ENCODE measurements around the gene CHDH.

Gene CHDH

DNA sequence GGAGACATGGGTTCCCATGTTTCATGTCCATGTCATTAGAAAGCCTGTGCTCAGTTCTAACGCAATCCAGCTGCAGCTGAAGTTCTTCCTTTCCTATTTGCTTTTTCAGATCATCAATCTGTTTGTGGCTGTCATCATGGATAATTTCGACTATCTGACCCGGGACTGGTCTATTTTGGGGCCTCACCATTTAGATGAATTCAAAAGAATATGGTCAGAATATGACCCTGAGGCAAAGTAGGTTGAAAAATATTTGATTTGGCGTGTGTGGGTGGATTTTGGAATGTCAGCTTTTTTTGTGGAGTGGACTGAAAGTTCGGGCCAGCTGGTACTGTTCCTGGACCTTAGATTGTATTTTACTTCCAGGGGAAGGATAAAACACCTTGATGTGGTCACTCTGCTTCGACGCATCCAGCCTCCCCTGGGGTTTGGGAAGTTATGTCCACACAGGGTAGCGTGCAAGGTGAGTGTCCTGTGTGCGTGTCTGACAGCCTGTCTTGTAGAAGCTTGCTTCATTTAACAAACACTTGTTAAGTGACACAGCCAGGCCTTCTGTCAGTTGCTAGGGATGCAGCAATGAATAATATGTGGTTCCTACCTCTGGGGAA lies 69.6 kb downstream of the CHDH start:
- Histone ChIP-seq H3K36me3 (ENCODE audit: control insufficient read depth, insufficient read depth, low read length, severe bottlenecking) (no peaks in the 10 kb centered on the region), H3K27me3 (replicated peaks; ENCODE audit: control insufficient read depth, insufficient read depth, low read length) (no peaks in the 10 kb centered on the region), H3K4me3 (ENCODE audit: low read length) (peak overlapping the region; percentile 3), H3K9ac (ENCODE audit: low read length) (no peak overlapping the region), H3K4me1 (ENCODE audit: control insufficient read depth, insufficient read depth, low read length) (peaks cover 49% of the 10 kb centered on the region), H3K9me3 (ENCODE audit: control insufficient read depth, low read length) (no peaks in the 10 kb centered on the region)
- peak; percentile 64 for DNase-seq (ENCODE audit: low read depth)

DNA sequence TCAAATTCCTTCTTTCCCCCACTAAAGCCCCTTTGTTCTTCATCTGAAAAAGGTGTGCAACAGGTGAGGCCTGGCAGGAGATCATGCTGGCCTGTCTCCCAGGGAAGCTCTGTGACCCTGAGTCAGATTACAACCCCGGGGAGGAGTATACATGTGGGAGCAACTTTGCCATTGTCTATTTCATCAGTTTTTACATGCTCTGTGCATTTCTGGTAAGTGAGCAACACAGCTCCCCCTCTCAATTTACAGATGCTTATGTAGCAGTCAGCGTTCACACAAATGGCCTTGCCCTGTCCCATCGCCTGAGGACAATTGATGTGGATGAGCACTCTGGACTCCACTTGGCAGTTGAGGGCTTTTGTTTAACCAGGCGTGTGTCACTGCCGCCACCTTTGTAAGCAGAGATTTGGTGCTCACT lies 70.4 kb downstream of the CHDH start:
- H3K27me3 ChIP-seq (replicated peaks; ENCODE audit: control insufficient read depth, insufficient read depth, low read length) = no peaks in the 10 kb centered on the region
- no peak overlapping the region for H3K4me3 ChIP-seq (ENCODE audit: low read length)
- H3K36me3 ChIP-seq (ENCODE audit: control insufficient read depth, insufficient read depth, low read length, severe bottlenecking) = no peaks in the 10 kb centered on the region
- H3K4me1 ChIP-seq (ENCODE audit: control insufficient read depth, insufficient read depth, low read length) = peaks cover 48% of the 10 kb centered on the region
- no peaks in the 10 kb centered on the region for H3K9me3 ChIP-seq (ENCODE audit: control insufficient read depth, low read length)
- H3K9ac ChIP-seq (ENCODE audit: low read length) = no peak overlapping the region
- DNase-seq (ENCODE audit: low read depth) = peak; percentile 51

DNA sequence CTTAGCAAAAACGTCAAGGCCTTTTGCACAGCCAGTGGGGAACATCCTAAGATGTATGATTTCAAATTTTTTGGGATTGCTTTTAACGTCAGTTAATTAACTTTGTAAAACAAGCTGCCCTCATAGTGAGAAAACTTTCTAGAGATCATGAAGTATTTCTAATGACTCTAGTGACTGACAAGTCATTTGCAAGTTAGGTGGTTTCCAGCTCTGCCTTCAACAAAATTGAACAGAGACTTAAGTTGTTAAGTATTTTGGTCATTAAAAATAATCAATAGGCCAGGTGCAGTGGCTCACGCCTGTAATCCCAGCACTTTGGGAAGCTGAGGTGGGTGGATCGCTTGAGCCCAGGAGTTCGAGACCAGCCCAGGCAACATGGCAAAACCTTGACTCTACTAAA lies 71.2 kb downstream of the CHDH start:
- no peaks in the 10 kb centered on the region for H3K27me3 ChIP-seq (replicated peaks; ENCODE audit: control insufficient read depth, insufficient read depth, low read length)

DNA sequence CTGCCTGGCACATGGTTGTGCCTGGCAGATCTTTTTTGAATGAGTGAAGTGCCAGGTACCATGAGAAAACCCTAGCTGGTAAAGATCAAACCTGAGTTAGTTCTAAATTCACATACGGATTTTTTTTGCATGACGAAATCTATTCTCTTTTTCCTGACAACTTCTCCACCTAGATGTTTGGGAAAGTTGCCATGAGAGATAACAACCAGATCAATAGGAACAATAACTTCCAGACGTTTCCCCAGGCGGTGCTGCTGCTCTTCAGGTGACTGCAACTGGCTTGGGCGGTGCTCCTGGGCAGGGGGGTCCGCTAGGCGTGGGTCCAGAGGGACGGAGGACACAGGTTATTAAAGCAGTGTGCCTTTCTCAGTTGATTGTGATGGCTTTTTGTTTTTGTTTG lies 71.8 kb downstream of the CHDH start:
- no peak overlapping the region for H3K9ac ChIP-seq (ENCODE audit: low read length)
- H3K36me3 ChIP-seq (ENCODE audit: control insufficient read depth, insufficient read depth, low read length, severe bottlenecking) = no peaks in the 10 kb centered on the region
- no peaks in the 10 kb centered on the region for H3K27me3 ChIP-seq (replicated peaks; ENCODE audit: control insufficient read depth, insufficient read depth, low read length)
- H3K9me3 ChIP-seq (ENCODE audit: control insufficient read depth, low read length) = no peaks in the 10 kb centered on the region
- H3K4me1 ChIP-seq (ENCODE audit: control insufficient read depth, insufficient read depth, low read length) = peaks cover 38% of the 10 kb centered on the region
- no peak for DNase-seq (ENCODE audit: low read depth)
- no peak overlapping the region for H3K4me3 ChIP-seq (ENCODE audit: low read length)

More for the DNA sequence above, 71.2 kb downstream of the CHDH start:
- peaks cover 40% of the 10 kb centered on the region for H3K4me1 ChIP-seq (ENCODE audit: control insufficient read depth, insufficient read depth, low read length)
- no peak for DNase-seq (ENCODE audit: low read depth)
- no peak overlapping the region for H3K4me3 ChIP-seq (ENCODE audit: low read length)
- no peaks in the 10 kb centered on the region for H3K9me3 ChIP-seq (ENCODE audit: control insufficient read depth, low read length)
- no peak overlapping the region for H3K9ac ChIP-seq (ENCODE audit: low read length)
- H3K36me3 ChIP-seq (ENCODE audit: control insufficient read depth, insufficient read depth, low read length, severe bottlenecking) = no peaks in the 10 kb centered on the region

DNA sequence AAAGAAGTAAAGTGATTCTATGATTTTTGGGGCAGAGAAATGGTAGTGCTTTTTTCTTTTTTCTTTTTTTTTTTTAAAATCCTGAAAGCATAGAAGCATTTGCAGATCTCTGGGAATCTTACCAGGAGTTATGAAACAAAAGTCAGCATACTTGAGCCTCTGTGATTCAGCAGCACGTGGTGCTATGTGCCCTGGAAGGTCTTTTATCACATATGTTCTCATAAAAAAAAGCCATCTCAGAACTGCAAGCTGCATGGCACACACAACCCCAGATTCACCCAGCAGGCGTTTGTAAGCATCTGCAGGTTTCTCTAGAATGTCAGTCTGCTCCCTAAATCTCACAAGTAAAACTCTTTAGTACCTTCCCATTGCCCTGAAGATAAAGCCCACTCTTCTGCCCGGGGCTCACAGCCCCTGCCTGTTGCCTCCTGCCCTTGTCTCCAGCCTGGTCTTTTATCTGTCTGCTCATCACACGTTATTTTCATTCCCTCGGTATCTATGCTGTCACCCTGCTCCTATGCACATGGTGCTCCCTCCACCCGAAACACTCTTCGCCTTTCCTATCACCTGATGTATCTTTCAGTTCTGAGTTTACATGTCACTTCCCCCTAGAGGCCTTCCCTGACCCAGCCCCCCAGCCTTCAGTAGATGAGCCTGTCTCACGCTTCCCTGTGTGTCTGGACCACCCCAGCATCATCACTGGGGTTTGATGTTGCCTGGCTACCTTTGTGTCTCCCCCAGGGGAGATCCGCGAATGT lies 72.4 kb downstream of the CHDH start:
- peak; percentile 92 for DNase-seq (ENCODE audit: low read depth)
- H3K4me3 ChIP-seq (ENCODE audit: low read length) = peak overlapping the region; percentile 39

DNA sequence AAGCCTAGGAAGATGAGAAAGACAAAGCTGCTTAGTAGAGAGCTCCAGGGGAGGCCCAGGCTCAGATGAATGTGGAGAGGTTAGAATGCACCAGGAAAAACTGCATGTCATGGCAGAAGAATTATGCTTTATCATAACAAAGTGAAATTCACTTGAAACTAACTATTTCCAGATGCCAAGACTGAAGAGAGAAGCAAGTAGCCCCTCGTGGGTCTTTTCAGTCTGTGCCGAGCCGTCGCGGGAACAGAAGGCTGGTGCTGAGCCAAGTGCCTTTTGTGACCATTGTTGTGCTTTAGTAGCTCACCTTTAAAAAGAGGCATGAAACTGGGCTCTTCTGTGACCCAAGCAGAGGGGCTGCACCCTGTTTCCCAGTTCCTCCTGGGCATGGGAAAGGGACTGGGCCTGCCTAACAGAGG lies 73.2 kb downstream of the CHDH start:
- Histone ChIP-seq H3K27me3 (replicated peaks; ENCODE audit: control insufficient read depth, insufficient read depth, low read length) (peaks cover 7% of the 10 kb centered on the region), H3K4me1 (ENCODE audit: control insufficient read depth, insufficient read depth, low read length) (peaks cover 38% of the 10 kb centered on the region), H3K4me3 (ENCODE audit: low read length) (peak overlapping the region; percentile 10)

More for the DNA sequence above, 72.4 kb downstream of the CHDH start:
- peaks cover 38% of the 10 kb centered on the region for H3K4me1 ChIP-seq (ENCODE audit: control insufficient read depth, insufficient read depth, low read length)
- H3K27me3 ChIP-seq (replicated peaks; ENCODE audit: control insufficient read depth, insufficient read depth, low read length) = peaks cover 4% of the 10 kb centered on the region
- H3K9me3 ChIP-seq (ENCODE audit: control insufficient read depth, low read length) = no peaks in the 10 kb centered on the region
- no peaks in the 10 kb centered on the region for H3K36me3 ChIP-seq (ENCODE audit: control insufficient read depth, insufficient read depth, low read length, severe bottlenecking)
- H3K9ac ChIP-seq (ENCODE audit: low read length) = peak overlapping the region; percentile 51

DNA sequence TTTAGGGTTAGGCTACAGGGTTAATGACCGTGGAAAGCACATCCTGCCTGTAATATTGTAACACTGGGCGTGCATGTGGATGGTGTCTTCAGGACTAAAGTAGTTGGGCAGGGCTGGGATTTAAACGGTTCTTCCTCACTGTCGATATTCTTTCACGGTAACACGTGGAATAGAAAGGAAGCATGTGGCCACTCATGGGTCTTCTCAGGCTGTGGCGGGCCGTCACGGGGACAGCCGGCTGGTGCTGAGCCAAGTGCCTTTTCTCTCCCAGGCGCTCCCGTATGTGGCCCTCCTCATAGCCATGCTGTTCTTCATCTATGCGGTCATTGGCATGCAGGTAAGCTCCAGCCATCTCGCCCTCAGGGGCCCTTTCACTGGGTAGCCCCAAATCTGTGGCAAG lies 73.7 kb downstream of the CHDH start:
- H3K4me3 ChIP-seq (ENCODE audit: low read length) = no peak overlapping the region
- H3K27me3 ChIP-seq (replicated peaks; ENCODE audit: control insufficient read depth, insufficient read depth, low read length) = peaks cover 7% of the 10 kb centered on the region
- no peaks in the 10 kb centered on the region for H3K36me3 ChIP-seq (ENCODE audit: control insufficient read depth, insufficient read depth, low read length, severe bottlenecking)
- H3K4me1 ChIP-seq (ENCODE audit: control insufficient read depth, insufficient read depth, low read length) = peaks cover 38% of the 10 kb centered on the region
- no peaks in the 10 kb centered on the region for H3K9me3 ChIP-seq (ENCODE audit: control insufficient read depth, low read length)
- DNase-seq (ENCODE audit: low read depth) = no peak
- H3K9ac ChIP-seq (ENCODE audit: low read length) = peak overlapping the region; percentile 51

More for the DNA sequence above, 73.2 kb downstream of the CHDH start:
- Histone ChIP-seq H3K9me3 (ENCODE audit: control insufficient read depth, low read length) (no peaks in the 10 kb centered on the region), H3K36me3 (ENCODE audit: control insufficient read depth, insufficient read depth, low read length, severe bottlenecking) (no peaks in the 10 kb centered on the region), H3K9ac (ENCODE audit: low read length) (peak overlapping the region; percentile 51)
- DNase-seq (ENCODE audit: low read depth) = peak; percentile 84

DNA sequence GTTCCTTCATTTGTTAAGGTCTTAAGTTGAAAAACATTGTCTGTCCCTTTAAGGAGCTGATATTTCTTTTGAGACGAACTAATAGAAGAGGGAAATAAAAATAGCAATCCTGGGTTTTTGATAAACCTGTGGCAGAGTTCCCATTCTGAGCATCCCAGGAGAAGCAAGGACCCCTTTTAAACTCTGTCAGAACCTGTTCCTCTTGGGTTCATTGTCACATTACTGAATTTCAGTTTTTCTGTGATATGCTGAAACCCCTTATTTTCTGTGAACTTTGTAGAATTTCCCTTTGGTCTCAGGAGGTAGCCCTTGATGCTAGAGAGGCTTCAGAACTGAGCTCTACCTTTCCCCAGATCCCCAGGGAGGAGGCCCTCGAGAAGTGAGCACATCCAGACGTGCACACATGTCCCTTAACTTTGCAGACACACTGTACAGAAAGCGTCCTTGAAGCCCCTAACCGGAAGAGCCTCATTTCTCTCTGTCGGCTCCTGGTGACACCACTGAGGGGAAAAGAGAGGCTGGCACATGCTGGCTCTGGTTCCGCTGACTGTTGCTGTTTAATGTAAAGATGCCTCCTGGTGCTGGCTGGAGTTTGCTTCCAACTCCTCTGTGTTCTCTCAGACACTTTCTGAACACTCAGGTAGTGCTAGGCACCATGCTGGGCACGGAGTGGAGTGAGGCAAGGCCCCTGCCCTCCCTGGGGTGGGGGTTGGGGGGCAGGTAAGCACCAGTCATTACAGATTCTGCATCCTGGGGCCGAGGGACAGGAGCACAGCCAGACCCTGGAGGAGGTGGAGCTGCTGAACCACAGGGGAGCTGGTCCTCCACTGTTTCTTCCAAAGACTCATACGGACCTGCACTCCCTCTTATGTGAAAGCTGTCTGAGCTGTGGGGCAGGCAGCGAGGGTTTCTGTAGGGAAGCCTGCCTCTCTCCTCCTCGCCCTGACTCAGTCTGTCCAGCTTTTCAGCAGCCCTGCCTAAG lies 77.5 kb downstream of the CHDH start:
- Histone ChIP-seq H3K9me3 (ENCODE audit: control insufficient read depth, low read length) (no peaks in the 10 kb centered on the region), H3K9ac (ENCODE audit: low read length) (no peak overlapping the region), H3K36me3 (ENCODE audit: control insufficient read depth, insufficient read depth, low read length, severe bottlenecking) (no peaks in the 10 kb centered on the region), H3K27me3 (replicated peaks; ENCODE audit: control insufficient read depth, insufficient read depth, low read length) (peaks cover 7% of the 10 kb centered on the region), H3K4me1 (ENCODE audit: control insufficient read depth, insufficient read depth, low read length) (peaks cover 14% of the 10 kb centered on the region), H3K4me3 (ENCODE audit: low read length) (no peak overlapping the region)
- DNase-seq (ENCODE audit: low read depth) = no peak

DNA sequence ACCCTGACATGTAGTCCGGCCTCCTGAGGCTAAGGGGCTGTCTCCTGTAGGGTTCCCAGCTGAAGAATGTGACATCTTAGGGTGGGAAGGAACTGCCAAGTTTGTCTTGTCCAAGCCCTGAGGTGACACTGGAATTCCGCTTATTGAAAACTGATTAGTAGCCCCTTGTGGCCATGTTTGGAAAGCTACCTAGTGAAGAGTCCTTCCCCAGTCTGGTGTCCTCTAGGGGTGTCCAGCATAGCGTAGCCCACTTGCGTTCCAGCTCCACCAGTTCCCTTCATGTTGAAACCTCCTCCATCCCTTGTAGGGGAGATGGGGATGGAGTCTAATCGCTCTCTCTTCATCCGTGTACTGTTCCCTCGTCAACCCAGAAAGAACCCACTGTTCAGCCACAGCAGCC lies 79.5 kb downstream of the CHDH start:
- Histone ChIP-seq H3K9ac (ENCODE audit: low read length) (no peak overlapping the region), H3K4me3 (ENCODE audit: low read length) (no peak overlapping the region), H3K36me3 (ENCODE audit: control insufficient read depth, insufficient read depth, low read length, severe bottlenecking) (no peaks in the 10 kb centered on the region), H3K27me3 (replicated peaks; ENCODE audit: control insufficient read depth, insufficient read depth, low read length) (peaks cover 12% of the 10 kb centered on the region), H3K9me3 (ENCODE audit: control insufficient read depth, low read length) (no peaks in the 10 kb centered on the region), H3K4me1 (ENCODE audit: control insufficient read depth, insufficient read depth, low read length) (no peaks in the 10 kb centered on the region)
- DNase-seq (ENCODE audit: low read depth) = no peak

DNA sequence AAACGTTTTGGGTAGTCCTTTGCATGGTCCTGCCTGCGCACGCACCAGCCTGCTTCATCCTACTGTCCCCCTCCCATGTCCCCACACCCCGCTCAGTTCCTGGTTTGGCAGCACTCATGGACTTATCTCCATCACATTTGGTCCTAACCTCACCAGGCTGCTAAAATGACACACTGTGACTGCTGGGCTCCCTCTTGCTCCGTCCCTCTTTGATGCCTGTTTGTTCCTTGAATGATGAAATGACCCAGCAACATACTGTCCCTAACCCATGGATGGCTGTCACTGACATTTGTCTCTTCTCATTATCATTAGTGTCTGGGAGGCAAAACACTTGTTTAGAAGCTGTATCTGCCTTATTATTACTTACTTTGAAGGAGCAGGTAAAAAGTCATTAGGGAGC lies 80.5 kb downstream of the CHDH start:
- H3K4me3 ChIP-seq (ENCODE audit: low read length) = no peak overlapping the region
- H3K9me3 ChIP-seq (ENCODE audit: control insufficient read depth, low read length) = no peaks in the 10 kb centered on the region
- no peaks in the 10 kb centered on the region for H3K36me3 ChIP-seq (ENCODE audit: control insufficient read depth, insufficient read depth, low read length, severe bottlenecking)
- peaks cover 21% of the 10 kb centered on the region for H3K27me3 ChIP-seq (replicated peaks; ENCODE audit: control insufficient read depth, insufficient read depth, low read length)
- no peaks in the 10 kb centered on the region for H3K4me1 ChIP-seq (ENCODE audit: control insufficient read depth, insufficient read depth, low read length)
- no peak for DNase-seq (ENCODE audit: low read depth)
- no peak overlapping the region for H3K9ac ChIP-seq (ENCODE audit: low read length)
